ENCODE results near the gene PSMB5.

PSMB5 gene

DNA sequence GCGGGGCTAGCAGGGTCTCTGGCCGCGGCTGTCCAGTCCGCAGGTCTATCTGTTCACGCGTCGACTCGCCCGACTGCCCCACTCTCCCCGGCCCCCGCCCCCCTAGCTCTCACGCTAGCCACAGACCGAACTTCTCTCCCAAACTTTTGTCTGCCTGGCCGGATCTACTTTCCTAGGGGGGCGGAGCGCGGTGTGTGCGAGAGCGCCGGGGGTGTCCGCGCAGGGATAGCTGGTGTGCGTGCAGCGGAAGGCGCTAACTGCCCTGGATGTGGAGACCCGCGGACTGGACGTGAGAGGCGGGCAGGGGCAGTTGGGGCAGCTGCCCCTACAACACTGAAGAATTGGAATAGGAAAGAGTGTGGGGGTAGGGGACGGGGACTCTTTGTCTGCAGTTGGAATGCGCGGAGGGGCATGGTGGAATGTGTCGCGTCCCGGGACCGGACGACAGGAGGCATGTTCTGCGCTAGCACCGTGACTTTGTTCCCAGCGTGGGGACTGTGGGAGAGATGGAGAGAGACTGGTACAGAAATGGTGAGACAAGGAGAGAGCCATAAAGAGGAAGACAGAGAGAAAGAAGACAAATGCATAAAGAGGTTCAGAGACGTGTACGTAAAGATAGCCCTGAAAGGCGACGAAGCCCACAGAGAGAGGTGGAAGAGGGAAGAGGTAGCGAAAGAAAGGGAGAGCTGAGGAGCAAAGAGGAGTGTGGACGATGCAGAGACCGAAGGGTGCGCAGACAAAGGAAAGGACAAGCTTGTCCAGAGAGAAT, 52.0 kb downstream of the PSMB5 start, which contains the start of gene AJUBA:
TSS of gene AJUBA (minus strand) at position 75 of the 769 bp plus-strand sequence. CDS start 285 bp downstream, outside the sequence.
- peak within 1 kb of the TSS; percentile 78 to 99 for H3K14ac ChIP-seq (ENCODE audit: low read length in 2 of 2)
- peaks cover 3 to 7% of the 10 kb centered on the region in 2 experiments for H3K36me3 ChIP-seq (ENCODE audit: control insufficient read depth in 1 of 2, insufficient read depth in 2 of 2, low read depth in 1 of 2, low read length in 2 of 2)
- 4% methylated on average over 46 of the region's 48 CpGs for WGBS
- H3K9me3 ChIP-seq (ENCODE audit: control insufficient read depth, low read length): no peaks in the 10 kb centered on the region
- H4K91ac ChIP-seq (ENCODE audit: low read length): peak within 1 kb of the TSS; percentile 94
- H3K18ac ChIP-seq (ENCODE audit: low read depth in 1 of 2, low read length in 2 of 2): peak within 1 kb of the TSS; percentile 98 to 99
- H2BK5ac ChIP-seq (ENCODE audit: low read depth, low read length, poor library complexity, severe bottlenecking): peak within 1 kb of the TSS; percentile 97
- H2BK12ac ChIP-seq (ENCODE audit: low read length in 2 of 2): peak within 1 kb of the TSS; percentile 73 to 98
- peak within 1 kb of the TSS; percentile 90 for H2AK5ac ChIP-seq (ENCODE audit: low read length, severe bottlenecking)
- H3K23ac ChIP-seq (ENCODE audit: low read length in 2 of 2): peak within 1 kb of the TSS; percentile 80 to 99
- peak within 1 kb of the TSS; percentile 82 for H3K9ac ChIP-seq (ENCODE audit: low read length)
- H3K27me3 ChIP-seq (ENCODE audit: control insufficient read depth in 1 of 2, insufficient read depth in 1 of 2, low read length in 2 of 2): no peaks in the 10 kb centered on the region
- peak within 1 kb of the TSS; percentile 98 for H3K27ac ChIP-seq (ENCODE audit: low read length, poor library complexity, severe bottlenecking)
- peaks cover 14% of the 10 kb centered on the region for H3K4me1 ChIP-seq (ENCODE audit: control insufficient read depth, insufficient read depth, low read depth, low read length)
- H2AFZ ChIP-seq (ENCODE audit: low read depth, low read length): peak within 1 kb of the TSS; percentile 84
- H4K8ac ChIP-seq (ENCODE audit: low read length): peak within 1 kb of the TSS; percentile 94
- peak; percentile 97 for DNase-seq
- H3K79me1 ChIP-seq (replicated peaks; ENCODE audit: low read length, poor library complexity, severe bottlenecking): peaks cover 10% of the 10 kb centered on the region
- peak within 1 kb of the TSS; percentile 96 for H2BK15ac ChIP-seq (ENCODE audit: low read depth, poor library complexity, severe bottlenecking)
- peak within 1 kb of the TSS; percentile 87 for H3K4me2 ChIP-seq (ENCODE audit: low read length, poor library complexity, severe bottlenecking)
- peak within 1 kb of the TSS; percentile 98 for H2BK120ac ChIP-seq (ENCODE audit: low read depth, low read length)
- H3K4ac ChIP-seq (ENCODE audit: low read depth in 1 of 2, low read length in 2 of 2): peak within 1 kb of the TSS; percentile 94 to 99
- H3K4me3 ChIP-seq (ENCODE audit: insufficient read depth in 1 of 2, low read depth in 1 of 2, low read length in 2 of 2): peak within 1 kb of the TSS; percentile 90 to 94

DNA sequence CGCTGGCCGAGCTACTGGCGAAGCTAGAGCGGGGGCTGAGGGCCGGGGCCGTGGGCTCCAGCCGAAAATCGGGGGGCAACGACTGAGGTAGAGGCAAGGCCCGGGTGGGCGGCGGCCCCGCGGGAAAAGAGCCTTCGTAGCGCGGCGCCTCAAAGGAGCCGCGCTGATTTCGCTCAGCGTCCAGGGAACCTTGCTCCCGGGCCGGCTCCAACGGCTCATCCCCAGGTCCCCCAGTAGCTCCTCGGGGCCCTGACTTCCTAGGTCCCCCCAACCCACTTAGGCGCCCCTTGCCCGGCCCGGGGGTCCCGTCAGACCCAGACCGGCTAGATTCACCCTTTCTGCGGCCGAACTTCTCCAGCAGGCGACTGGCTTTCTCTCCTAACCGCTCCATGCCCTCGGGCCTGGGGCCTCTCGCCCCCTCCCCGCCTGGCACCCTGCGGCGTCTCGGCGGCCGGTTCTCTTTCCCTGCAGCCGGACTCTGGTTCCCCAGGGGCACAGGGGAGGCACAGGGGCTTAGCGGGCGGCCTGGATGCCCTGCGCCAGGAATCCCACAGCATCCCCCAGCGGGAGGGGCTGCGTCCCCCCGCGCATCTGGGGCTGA, 52.7 kb downstream of the PSMB5 start:
- H3K14ac ChIP-seq (ENCODE audit: low read length in 2 of 2): peak overlapping the region; percentile 78 to 99
- H3K23ac ChIP-seq (ENCODE audit: low read length in 2 of 2): peak overlapping the region; percentile 80 to 99

DNA sequence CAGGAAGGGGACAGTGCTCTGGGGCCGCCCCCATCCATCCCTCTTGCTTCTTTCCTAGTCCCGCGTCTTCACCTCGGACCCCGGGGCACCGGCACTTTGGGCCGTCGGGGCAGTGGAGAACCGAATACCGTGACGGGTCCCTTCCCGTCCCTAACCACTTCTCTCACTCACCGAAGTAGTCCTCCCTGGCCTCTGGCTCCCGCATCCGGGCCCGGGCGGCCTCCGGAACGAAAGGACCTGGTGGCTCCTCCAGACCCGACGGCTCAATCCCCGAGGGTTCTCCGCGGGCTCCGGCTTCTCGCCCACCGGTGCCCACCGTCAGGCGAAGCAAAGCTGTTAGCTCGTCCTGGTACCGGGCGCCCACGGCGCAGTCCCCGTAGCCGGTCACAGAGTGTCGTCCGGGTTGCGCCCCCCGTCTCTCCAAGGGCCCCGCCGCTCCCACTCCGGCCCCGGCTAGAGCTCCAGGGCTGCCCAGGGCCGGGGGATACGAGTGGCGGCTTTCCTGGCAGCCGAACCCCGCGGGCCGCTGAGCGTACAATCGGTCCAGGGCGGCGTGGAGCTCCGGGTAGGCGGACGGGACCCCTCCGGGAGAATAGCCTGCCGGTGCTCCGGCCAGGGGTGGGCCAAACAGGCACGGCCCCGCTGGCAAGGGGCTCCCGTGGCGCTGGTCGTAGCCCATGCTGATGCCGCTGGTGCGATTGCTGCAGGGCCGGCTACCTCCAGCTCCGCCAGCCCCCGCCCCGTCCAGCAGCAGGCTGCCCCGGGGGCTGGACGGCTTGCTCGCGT, 53.4 kb downstream of the PSMB5 start:
- Histone ChIP-seq H3K4me1 (ENCODE audit: control insufficient read depth, insufficient read depth, low read depth, low read length) (peaks cover 21% of the 10 kb centered on the region), H2AFZ (ENCODE audit: low read depth, low read length) (peak overlapping the region; percentile 84), H2BK15ac (ENCODE audit: low read depth, poor library complexity, severe bottlenecking) (peak overlapping the region; percentile 96), H4K8ac (ENCODE audit: low read length) (peak overlapping the region; percentile 74), H2BK12ac (ENCODE audit: low read length in 2 of 2) (peak overlapping the region; percentile 21 to 73), H3K4me3 (ENCODE audit: insufficient read depth in 1 of 2, low read depth in 1 of 2, low read length in 2 of 2) (peak overlapping the region; percentile 90 to 94), H3K79me1 (replicated peaks; ENCODE audit: low read length, poor library complexity, severe bottlenecking) (peaks cover 10% of the 10 kb centered on the region), H3K14ac (ENCODE audit: low read length in 2 of 2) (peak overlapping the region; percentile 78 to 99), H2AK5ac (ENCODE audit: low read length, severe bottlenecking) (peak overlapping the region; percentile 90), H2BK5ac (ENCODE audit: low read depth, low read length, poor library complexity, severe bottlenecking) (peak overlapping the region; percentile 97), H3K36me3 (ENCODE audit: control insufficient read depth in 1 of 2, insufficient read depth in 2 of 2, low read depth in 1 of 2, low read length in 2 of 2) (peaks cover 0 to 10% of the 10 kb centered on the region in 2 experiments), H3K4me2 (ENCODE audit: low read length, poor library complexity, severe bottlenecking) (peak overlapping the region; percentile 61), H3K9ac (ENCODE audit: low read length) (peak overlapping the region; percentile 82), H3K27me3 (ENCODE audit: control insufficient read depth in 1 of 2, insufficient read depth in 1 of 2, low read length in 2 of 2) (no peaks in the 10 kb centered on the region), H3K4ac (ENCODE audit: low read depth in 1 of 2, low read length in 2 of 2) (peak overlapping the region; percentile 94 to 99), H3K18ac (ENCODE audit: low read depth in 1 of 2, low read length in 2 of 2) (peak overlapping the region; percentile 95 to 98), H3K9me3 (ENCODE audit: control insufficient read depth, low read length) (no peaks in the 10 kb centered on the region), H2BK120ac (ENCODE audit: low read depth, low read length) (peak overlapping the region; percentile 97), H3K23ac (ENCODE audit: low read length in 2 of 2) (peak overlapping the region; percentile 80 to 99), H3K27ac (ENCODE audit: low read length, poor library complexity, severe bottlenecking) (peak overlapping the region; percentile 98), H4K91ac (ENCODE audit: low read length) (peak overlapping the region; percentile 89)
- peak; percentile 52 for DNase-seq
- under 1% methylated on average over 76 of the region's 76 CpGs for WGBS

More for the DNA sequence above, 52.7 kb downstream of the PSMB5 start:
- Histone ChIP-seq H3K9me3 (ENCODE audit: control insufficient read depth, low read length) (no peaks in the 10 kb centered on the region), H4K91ac (ENCODE audit: low read length) (peak overlapping the region; percentile 94), H2BK15ac (ENCODE audit: low read depth, poor library complexity, severe bottlenecking) (peak overlapping the region; percentile 73), H3K4ac (ENCODE audit: low read depth in 1 of 2, low read length in 2 of 2) (peak overlapping the region; percentile 94 to 99), H2AK5ac (ENCODE audit: low read length, severe bottlenecking) (peak overlapping the region; percentile 90), H3K27ac (ENCODE audit: low read length, poor library complexity, severe bottlenecking) (peak overlapping the region; percentile 88), H3K79me1 (replicated peaks; ENCODE audit: low read length, poor library complexity, severe bottlenecking) (peaks cover 10% of the 10 kb centered on the region), H3K18ac (ENCODE audit: low read depth in 1 of 2, low read length in 2 of 2) (peak overlapping the region; percentile 95 to 98), H2AFZ (ENCODE audit: low read depth, low read length) (peak overlapping the region; percentile 84), H2BK12ac (ENCODE audit: low read length in 2 of 2) (peak overlapping the region; percentile 73 to 98), H3K4me3 (ENCODE audit: insufficient read depth in 1 of 2, low read depth in 1 of 2, low read length in 2 of 2) (peak overlapping the region; percentile 90 to 94), H3K4me1 (ENCODE audit: control insufficient read depth, insufficient read depth, low read depth, low read length) (peaks cover 17% of the 10 kb centered on the region), H3K9ac (ENCODE audit: low read length) (peak overlapping the region; percentile 82), H3K27me3 (ENCODE audit: control insufficient read depth in 1 of 2, insufficient read depth in 1 of 2, low read length in 2 of 2) (no peaks in the 10 kb centered on the region), H3K36me3 (ENCODE audit: control insufficient read depth in 1 of 2, insufficient read depth in 2 of 2, low read depth in 1 of 2, low read length in 2 of 2) (peaks cover 0 to 10% of the 10 kb centered on the region in 2 experiments), H4K8ac (ENCODE audit: low read length) (peak overlapping the region; percentile 74), H3K4me2 (ENCODE audit: low read length, poor library complexity, severe bottlenecking) (peak overlapping the region; percentile 61), H2BK5ac (ENCODE audit: low read depth, low read length, poor library complexity, severe bottlenecking) (peak overlapping the region; percentile 97), H2BK120ac (ENCODE audit: low read depth, low read length) (peak overlapping the region; percentile 97)
- under 1% methylated on average over 46 of the region's 51 CpGs for WGBS
- peak; percentile 37 for DNase-seq

All from mesenchymal stem cell (in vitro differentiated cells and primary cell).